Esophagus squamous epithelium (tissue), 5 donors: ENCODE results near the gene TAAR9. TPM values are rescaled to one million over a fixed set of nuclear protein-coding genes. Genes with fewer than 3 reads are reported as not detected.
"Not testable (repeated sequence)": the region's sequence is repeated elsewhere in the genome, so short reads cannot be mapped to it uniquely, and the experiment has no call there.

Source experiments
- DNase-seq: peaks from one replicate; lab custom pipeline; 2025; lab: John Stamatoyannopoulos, UW
- H3K27ac ChIP-seq, 4 donors: fragments of 200-600 bp; sonication (generic); one replicate each; pipeline ENCODE4 v1.5.1; 2016 to 2019; ENCODE audit warnings: mild to moderate bottlenecking in 1 of 4
- H3K27me3 ChIP-seq, 4 donors: fragments of 200-600 bp; sonication (generic); 1 replicate in 3 of 4; 2 replicates in 1 of 4; pipeline versions ENCODE4 v1.5.1 to v1.6.0; 2017 to 2021; ENCODE audit warnings: antibody characterized with exemption in 1 of 4
- H3K36me3 ChIP-seq, 3 donors: fragments of 200-600 bp; sonication (generic); one replicate each; pipeline ENCODE4 v1.5.1; 2016 to 2019
- H3K4me1 ChIP-seq, 3 donors: fragments of 200-600 bp; sonication (generic); one replicate each; pipeline ENCODE4 v1.5.1; 2017 to 2019
- H3K4me3 ChIP-seq, 4 donors: fragments of 200-600 bp; sonication (generic); 1 replicate in 3 of 4; 2 replicates in 1 of 4; pipeline ENCODE4 v1.5.1; 2016 to 2019; ENCODE audit warnings: mild to moderate bottlenecking in 2 of 4, moderate library complexity in 1 of 4
- H3K9me3 ChIP-seq, 3 donors: fragments of 200-600 bp; sonication (generic); one replicate each; pipeline ENCODE4 v1.5.1; 2016 to 2019
- POLR2A ChIP-seq, 4 donors: fragments of 450-650 bp; IDR thresholded peaks; one replicate each; pipeline ENCODE4 v1.6.1; 2017; ENCODE audit warnings: antibody characterized with exemption in 4 of 4, mild to moderate bottlenecking in 4 of 4, moderate library complexity in 3 of 4
- WGBS, 2 donors: methylation state at CpG; one replicate each; pipeline ENCODE4 v1.1.5; 2018; 5-methylcytosine and 5-hydroxymethylcytosine counted together
- intact Hi-C: fragments of 100-400 bp; cut with DNase I; formaldehyde crosslinking; loops from one replicate; pipeline ENCODE4 v1.15.0; 2022
- total RNA-seq, 4 donors: library from RNA; depleted of rRNA; stranded (reverse); fragments of >200 nt; gene quantifications; one replicate each; pipeline ENCODE4 v1.1.0, GENCODE V29; 2016
- TF ChIP-seq, protein P1 (sequence below), 6 experiments: fragments of 450-650 bp in 4 of 6; fragments of 200-600 bp in 2 of 6; sonication (generic) in 2 of 6; IDR thresholded peaks; one replicate each; pipeline ENCODE4 v1.5.1; 2016 to 2019; ENCODE audit warnings: antibody characterized with exemption in 6 of 6, mild to moderate bottlenecking in 4 of 6, moderate library complexity in 4 of 6
- donor health status: DM: yes; HTN: yes; CAD: no.

The TAAR9 gene
- total RNA-seq, 4 donors from 2014 or later, result not detected

GRCh38 chr6:132544826-132545225 lies 6.7 kb downstream of the TAAR9 start:
- TF ChIP-seq POLR2A (IDR thresholded peaks at IDR 0.05), result no peak
- TF ChIP-seq, protein P1, sequence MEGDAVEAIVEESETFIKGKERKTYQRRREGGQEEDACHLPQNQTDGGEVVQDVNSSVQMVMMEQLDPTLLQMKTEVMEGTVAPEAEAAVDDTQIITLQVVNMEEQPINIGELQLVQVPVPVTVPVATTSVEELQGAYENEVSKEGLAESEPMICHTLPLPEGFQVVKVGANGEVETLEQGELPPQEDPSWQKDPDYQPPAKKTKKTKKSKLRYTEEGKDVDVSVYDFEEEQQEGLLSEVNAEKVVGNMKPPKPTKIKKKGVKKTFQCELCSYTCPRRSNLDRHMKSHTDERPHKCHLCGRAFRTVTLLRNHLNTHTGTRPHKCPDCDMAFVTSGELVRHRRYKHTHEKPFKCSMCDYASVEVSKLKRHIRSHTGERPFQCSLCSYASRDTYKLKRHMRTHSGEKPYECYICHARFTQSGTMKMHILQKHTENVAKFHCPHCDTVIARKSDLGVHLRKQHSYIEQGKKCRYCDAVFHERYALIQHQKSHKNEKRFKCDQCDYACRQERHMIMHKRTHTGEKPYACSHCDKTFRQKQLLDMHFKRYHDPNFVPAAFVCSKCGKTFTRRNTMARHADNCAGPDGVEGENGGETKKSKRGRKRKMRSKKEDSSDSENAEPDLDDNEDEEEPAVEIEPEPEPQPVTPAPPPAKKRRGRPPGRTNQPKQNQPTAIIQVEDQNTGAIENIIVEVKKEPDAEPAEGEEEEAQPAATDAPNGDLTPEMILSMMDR (IDR thresholded peaks at IDR 0.05), result no peak
- Histone ChIP-seq H3K36me3 (no peaks in the 10 kb centered on the region), H3K4me3 (no peak overlapping the region), H3K9me3 (no peaks in the 10 kb centered on the region), H3K4me1 (no peaks in the 10 kb centered on the region), H3K27ac (no peak overlapping the region), H3K27me3 (peaks cover 0 to 13% (median 0%) of the 10 kb centered on the region in 4 donors)
- intact Hi-C loops, result no loop called here
- no peak for DNase-seq

DNA sequence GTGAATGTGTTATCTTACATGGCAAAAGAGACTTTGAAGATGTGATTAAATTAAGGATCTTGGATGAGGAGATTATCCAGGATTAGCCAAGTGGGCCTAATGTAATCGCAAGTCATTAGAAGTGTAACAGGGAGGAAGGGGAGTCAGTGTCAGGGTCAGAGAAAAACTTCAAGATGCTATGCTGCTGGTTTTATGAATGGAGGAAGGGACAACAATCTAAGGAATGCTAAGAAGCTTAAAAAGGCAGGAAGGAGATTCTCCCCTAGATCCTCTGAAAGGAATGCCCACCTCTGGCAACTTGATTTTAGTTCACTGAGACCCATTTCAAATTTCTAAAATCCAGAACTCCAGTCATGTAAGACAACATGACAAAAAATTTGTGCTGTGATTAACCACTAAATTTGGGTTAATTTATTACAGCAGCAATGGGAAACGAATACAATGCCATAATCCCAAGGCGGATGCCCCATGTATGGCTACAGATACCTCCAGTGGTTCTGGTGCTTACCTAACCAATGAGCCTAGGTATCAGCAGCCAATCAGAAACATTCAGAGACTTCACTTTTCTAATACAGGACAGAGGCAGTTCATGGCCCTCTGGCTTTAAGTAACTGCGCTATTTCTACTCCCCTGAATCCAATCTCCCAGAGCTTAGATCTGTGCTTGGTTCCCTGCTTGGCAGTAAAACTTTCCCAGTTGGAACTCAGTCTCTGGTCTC lies 10.8 kb downstream of the TAAR9 start:
- no peaks in the 10 kb centered on the region for H3K36me3 ChIP-seq
- H3K27me3 ChIP-seq, result peaks cover 0 to 5% (median 0%) of the 10 kb centered on the region in 4 donors
- TF ChIP-seq POLR2A (IDR thresholded peaks at IDR 0.05), result no peak
- TF ChIP-seq, protein P1 (IDR thresholded peaks at IDR 0.05), result no peak
- no peaks in the 10 kb centered on the region for H3K4me1 ChIP-seq
- no peak for DNase-seq
- intact Hi-C loops, result no loop called here
- H3K9me3 ChIP-seq, result no peaks in the 10 kb centered on the region
- 94% methylated on average over 4 of the region's 4 CpGs for WGBS, 2 donors
- H3K4me3 ChIP-seq, result no peak overlapping the region
- no peak overlapping the region for H3K27ac ChIP-seq

- H3K36me3 ChIP-seq, result no peaks in the 10 kb centered on the region
- DNase-seq, result no peak
- H3K4me3 ChIP-seq, result no peak overlapping the region
- H3K9me3 ChIP-seq, result no peaks in the 10 kb centered on the region
- no peak overlapping the region for H3K27ac ChIP-seq
- no peaks in the 10 kb centered on the region for H3K4me1 ChIP-seq
- no peaks in the 10 kb centered on the region for H3K27me3 ChIP-seq
- intact Hi-C loops, result no loop called here
- no peak for TF ChIP-seq POLR2A (IDR thresholded peaks at IDR 0.05)
- TF ChIP-seq, protein P1 (IDR thresholded peaks at IDR 0.05), result no peak
- 86 to 100% methylated on average over 1 to 2 of the region's 4 CpGs for WGBS, 2 donors
Observed at GRCh38 chr6:132551214-132551613, 13.1 kb downstream of the TAAR9 start.

DNA sequence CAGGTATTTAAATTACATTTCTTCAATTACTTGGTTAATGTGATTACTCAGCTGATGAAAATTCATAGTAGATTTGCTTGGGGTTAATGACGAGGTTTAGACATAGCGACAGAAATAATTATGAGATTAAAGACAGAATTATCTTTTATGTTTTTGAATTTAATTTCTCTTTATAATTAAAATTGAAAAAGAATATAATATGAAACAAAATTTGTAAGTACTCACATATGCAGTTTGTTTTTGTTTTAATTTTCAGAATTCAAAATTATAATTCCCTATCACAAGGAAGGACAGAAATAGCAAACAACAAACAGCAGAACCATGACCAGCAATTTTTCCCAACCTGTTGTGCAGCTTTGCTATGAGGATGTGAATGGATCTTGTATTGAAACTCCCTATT lies 14.3 kb downstream of the TAAR9 start, which contains the start of gene TAAR8:
TSS of gene TAAR8 (plus strand) at position 301 of the 400 bp plus-strand sequence. CDS start at position 322, 21 bp downstream.
- intact Hi-C loops, result no loop called here
- 88 to 95% methylated on average over 2 of the region's 2 CpGs for WGBS, 2 donors
- H3K4me3 ChIP-seq, result no peak within 1 kb of the TSS
- H3K27me3 ChIP-seq, result no peaks in the 10 kb centered on the region
- TF ChIP-seq, protein P1 (IDR thresholded peaks at IDR 0.05), result no peak
- TF ChIP-seq POLR2A (IDR thresholded peaks at IDR 0.05), result no peak
- DNase-seq, result no peak
- no peaks in the 10 kb centered on the region for H3K9me3 ChIP-seq
- H3K27ac ChIP-seq, result no peak within 1 kb of the TSS
- H3K36me3 ChIP-seq, result no peaks in the 10 kb centered on the region
- no peaks in the 10 kb centered on the region for H3K4me1 ChIP-seq

- H3K9me3 ChIP-seq, intact Hi-C loops, H3K27me3 ChIP-seq, H3K27ac ChIP-seq, DNase-seq, H3K4me1 ChIP-seq, H3K4me3 ChIP-seq, H3K36me3 ChIP-seq: not testable (repeated sequence)
- 61 to 62% methylated on average over 3 of the region's 3 CpGs for WGBS, 2 donors
Observed at GRCh38 chr6:132560087-132560486, 22.0 kb downstream of the TAAR9 start.
